Measurements from ENCODE around the gene MAP4K2. TPM values are rescaled to one million over a fixed set of nuclear protein-coding genes. Genes with fewer than 3 reads are reported as not detected.

The MAP4K2 gene
- polyA plus RNA-seq, 3 donors: 9.9 to 38.0 (median 12.6) TPM

DNA sequence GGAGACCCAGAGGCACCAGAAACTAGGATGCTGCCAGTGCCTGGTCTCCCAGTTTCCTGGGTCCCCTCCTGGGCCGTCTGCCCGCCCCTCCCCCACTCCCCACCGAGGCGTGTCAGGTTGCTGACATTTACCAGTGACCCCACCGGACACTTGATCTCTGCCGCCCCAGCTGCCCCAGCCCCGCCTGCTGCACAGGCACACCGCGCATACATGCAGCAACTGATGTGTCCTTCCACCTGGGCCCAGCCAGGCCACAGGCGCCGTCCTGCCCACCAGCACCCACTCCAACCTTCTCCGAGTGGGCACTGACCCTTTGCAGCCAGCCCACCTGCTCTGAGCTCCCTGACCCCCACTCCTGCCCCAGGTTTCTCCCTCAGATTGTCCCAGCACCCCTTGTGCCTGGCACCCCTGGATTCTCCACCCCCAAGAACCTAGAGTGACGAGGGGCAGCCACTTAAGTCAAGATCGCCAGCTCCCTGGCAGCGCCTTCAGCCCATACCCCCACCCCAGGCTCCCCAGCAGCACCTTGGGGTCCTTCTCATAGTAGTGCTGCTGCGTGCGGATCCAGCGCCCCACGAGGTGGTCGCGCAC is 43.8 kb downstream of the MAP4K2 start:
- no peaks in the 10 kb centered on the region for H3K27me3 ChIP-seq (ENCODE audit: control insufficient read depth in 2 of 2, insufficient read depth in 2 of 2, low read length in 2 of 2)
- DNase-seq: no peak
- H3K4me2 ChIP-seq (replicated peaks; ENCODE audit: extremely low read depth, low read length, poor library complexity, severe bottlenecking): no peak overlapping the region
- H2AFZ ChIP-seq (ENCODE audit: insufficient read depth, low read depth, low read length, poor library complexity, severe bottlenecking): no peak overlapping the region
- H3K4me1 Mint-ChIP-seq: peaks cover 21% of the 10 kb centered on the region
- no peaks in the 10 kb centered on the region for H3K9me3 ChIP-seq (replicated peaks in 1 of 2; ENCODE audit: control insufficient read depth in 1 of 2, insufficient read depth in 1 of 2, low read length in 2 of 2)
- no peaks in the 10 kb centered on the region for H3K9me3 Mint-ChIP-seq
- H3K36me3 ChIP-seq (replicated peaks in 1 of 2; ENCODE audit: control insufficient read depth in 1 of 2, insufficient read depth in 2 of 2, low read length in 2 of 2): peaks cover 21 to 24% of the 10 kb centered on the region in 2 donors
- 92% methylated on average over 19 of the region's 21 CpGs for WGBS (ENCODE audit: insufficient coverage)
- intact Hi-C loops (cut with micrococcal nuclease): no loop called here
- peaks cover 38% of the 10 kb centered on the region for H4K20me1 ChIP-seq (ENCODE audit: insufficient read depth, low read length)
- TF ChIP-seq CTCF (IDR thresholded peaks at IDR 0.05): no peak
- H3K36me3 Mint-ChIP-seq: peaks cover 24 to 28% of the 10 kb centered on the region in 2 donors
- H3K9ac ChIP-seq (ENCODE audit: insufficient read depth, low read length, poor library complexity, severe bottlenecking): no peak overlapping the region
- H3K27ac ChIP-seq (ENCODE audit: low read depth in 1 of 2, low read length in 2 of 2): no peak overlapping the region
- peak overlapping the region in 1 of 7 donors; percentile 32 for H3K27ac Mint-ChIP-seq
- no peak overlapping the region for H3K4me3 ChIP-seq (replicated peaks in 1 of 3; ENCODE audit: low read depth in 2 of 3, low read length in 3 of 3)
- H3K4me1 ChIP-seq (ENCODE audit: control insufficient read depth in 1 of 2, insufficient read depth in 2 of 2, low read length in 2 of 2): peaks cover 0 to 8% of the 10 kb centered on the region in 2 donors
- H3K79me2 ChIP-seq (ENCODE audit: insufficient read depth, low read length): peaks cover 3% of the 10 kb centered on the region
- peaks cover 0 to 5% (median 3%) of the 10 kb centered on the region in 3 donors for H3K27me3 Mint-ChIP-seq (ENCODE audit: low read depth in 3 of 3)
- no peak overlapping the region for H3K4me3 Mint-ChIP-seq

DNA sequence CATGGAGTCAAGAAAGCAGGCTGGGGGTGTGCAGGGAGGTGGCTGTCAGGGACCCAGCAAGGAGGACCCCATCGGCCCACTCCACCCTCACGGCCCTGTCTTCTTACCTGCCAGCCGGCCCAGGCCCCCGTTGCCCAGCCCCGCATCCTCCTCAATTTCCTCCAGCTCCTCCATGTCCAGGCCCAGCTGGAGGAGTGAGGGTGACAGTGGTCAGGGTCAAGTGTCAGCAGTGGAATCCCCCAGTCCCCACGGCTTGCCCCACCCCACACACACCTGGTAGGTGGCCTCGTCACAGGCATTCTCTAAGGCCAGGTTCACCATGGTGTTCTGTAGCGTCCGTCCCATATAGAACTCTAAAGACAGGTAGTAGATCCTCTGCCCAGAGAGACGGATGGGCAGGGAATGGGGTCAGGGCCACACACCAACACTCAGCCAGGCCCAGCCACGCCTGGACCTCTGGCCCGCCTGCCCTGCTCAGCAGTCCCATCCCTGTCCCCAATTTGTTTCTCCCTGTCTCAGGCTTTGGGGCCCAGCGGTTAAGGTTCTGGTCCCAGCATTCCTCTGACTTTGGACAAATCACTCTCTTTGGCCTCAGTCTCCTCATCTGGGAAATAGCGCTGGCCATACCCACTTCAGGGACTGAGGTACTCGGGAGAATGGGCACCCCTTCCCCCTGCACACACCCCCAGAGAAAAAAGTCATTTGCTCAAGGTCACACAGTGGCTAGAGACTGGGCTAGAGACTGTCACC is 44.5 kb downstream of the MAP4K2 start:
- no peak overlapping the region for H3K4me2 ChIP-seq (replicated peaks; ENCODE audit: extremely low read depth, low read length, poor library complexity, severe bottlenecking)
- peaks cover 16% of the 10 kb centered on the region for H3K4me1 Mint-ChIP-seq
- 100% methylated on average over 6 of the region's 15 CpGs for WGBS (ENCODE audit: insufficient coverage)

More for the DNA sequence above, 44.5 kb downstream of the MAP4K2 start:
- H3K27ac Mint-ChIP-seq: peak overlapping the region in 1 of 7 donors; percentile 75
- no peak overlapping the region for H3K4me3 ChIP-seq (replicated peaks in 1 of 3; ENCODE audit: low read depth in 2 of 3, low read length in 3 of 3)
- no peak overlapping the region for H3K4me3 Mint-ChIP-seq
- no peak for DNase-seq
- peaks cover 0 to under 1% of the 10 kb centered on the region in 2 donors for H3K4me1 ChIP-seq (ENCODE audit: control insufficient read depth in 1 of 2, insufficient read depth in 2 of 2, low read length in 2 of 2)
- H2AFZ ChIP-seq (ENCODE audit: insufficient read depth, low read depth, low read length, poor library complexity, severe bottlenecking): no peak overlapping the region
- peaks cover 19 to 21% of the 10 kb centered on the region in 2 donors for H3K36me3 Mint-ChIP-seq
- peaks cover 31% of the 10 kb centered on the region for H4K20me1 ChIP-seq (ENCODE audit: insufficient read depth, low read length)
- no peaks in the 10 kb centered on the region for H3K79me2 ChIP-seq (ENCODE audit: insufficient read depth, low read length)
- no peaks in the 10 kb centered on the region for H3K27me3 ChIP-seq (ENCODE audit: control insufficient read depth in 2 of 2, insufficient read depth in 2 of 2, low read length in 2 of 2)
- no peak for TF ChIP-seq CTCF (IDR thresholded peaks at IDR 0.05)
- H3K9me3 Mint-ChIP-seq: no peaks in the 10 kb centered on the region
- peaks cover 0 to 5% (median 3%) of the 10 kb centered on the region in 3 donors for H3K27me3 Mint-ChIP-seq (ENCODE audit: low read depth in 3 of 3)
- intact Hi-C loops (cut with micrococcal nuclease): no loop called here
- no peak overlapping the region for H3K9ac ChIP-seq (ENCODE audit: insufficient read depth, low read length, poor library complexity, severe bottlenecking)
- H3K27ac ChIP-seq (ENCODE audit: low read depth in 1 of 2, low read length in 2 of 2): no peak overlapping the region
- peaks cover 14 to 17% of the 10 kb centered on the region in 2 donors for H3K36me3 ChIP-seq (replicated peaks in 1 of 2; ENCODE audit: control insufficient read depth in 1 of 2, insufficient read depth in 2 of 2, low read length in 2 of 2)
- no peaks in the 10 kb centered on the region for H3K9me3 ChIP-seq (replicated peaks in 1 of 2; ENCODE audit: control insufficient read depth in 1 of 2, insufficient read depth in 1 of 2, low read length in 2 of 2)

Measured in CD14-positive monocyte (primary cell).